HTR-8/SVneo (cell line): ENCODE results near the gene SIRPA.

ENCODE experiments used
- DNase-seq: peaks from one replicate; pipeline ENCODE4 v3.0.0; 2011; ENCODE audit warnings: low spot score, mixed read lengths; ENCODE audit not compliant: insufficient read length
- FAIRE-seq: peaks from 2 replicates; lab custom pipeline; 2011; peaks lifted over from hg19 to GRCh38; lab: Jason Lieb, UNC

The SIRPA gene

GRCh38 chr20:1867495-1868260 lies 27.5 kb upstream of the SIRPA start:
- DNase-seq (no peak), FAIRE-seq (no peak)

GRCh38 chr20:1868856-1869255 lies 26.4 kb upstream of the SIRPA start:
- FAIRE-seq, result no peak
- no peak for DNase-seq

- DNase-seq (no peak), FAIRE-seq (no peak)
These were observed 24.9 kb upstream of the SIRPA start for GRCh38 chr20:1870323-1870722.

GRCh38 chr20:1870792-1871550 lies 24.2 kb upstream of the SIRPA start:
- DNase-seq (no peak), FAIRE-seq (no peak)

GRCh38 chr20:1871807-1872458 lies 23.3 kb upstream of the SIRPA start:
- FAIRE-seq (no peak), DNase-seq (no peak)

- DNase-seq (no peak), FAIRE-seq (no peak)
These were observed 22.6 kb upstream of the SIRPA start for GRCh38 chr20:1872459-1873097.

- no peak for DNase-seq
- FAIRE-seq, result no peak
These were observed 20.6 kb upstream of the SIRPA start for GRCh38 chr20:1874450-1875182.

- DNase-seq (no peak), FAIRE-seq (no peak)
These were observed 20.0 kb upstream of the SIRPA start for GRCh38 chr20:1875183-1875554.

- DNase-seq (no peak), FAIRE-seq (no peak)
These were observed 19.4 kb upstream of the SIRPA start for GRCh38 chr20:1875762-1876161.

- FAIRE-seq, result no peak
- DNase-seq, result no peak
These were observed 18.8 kb upstream of the SIRPA start for GRCh38 chr20:1876217-1876921.

- peak; percentile 100 for FAIRE-seq
- peak; percentile 84 for DNase-seq
These were observed 18.1 kb upstream of the SIRPA start for GRCh38 chr20:1876975-1877608.

- DNase-seq, result no peak
- no peak for FAIRE-seq
These were observed 17.5 kb upstream of the SIRPA start for GRCh38 chr20:1877609-1878200.

GRCh38 chr20:1879369-1879768 lies 15.8 kb upstream of the SIRPA start:
- FAIRE-seq (no peak), DNase-seq (no peak)

- no peak for FAIRE-seq
- no peak for DNase-seq
These were observed 15.3 kb upstream of the SIRPA start for GRCh38 chr20:1879934-1880333.

- DNase-seq (no peak), FAIRE-seq (peak; percentile 28)
These were observed 14.5 kb upstream of the SIRPA start for GRCh38 chr20:1880529-1881239.

- no peak for FAIRE-seq
- no peak for DNase-seq
These were observed 13.9 kb upstream of the SIRPA start for GRCh38 chr20:1881240-1881835.

GRCh38 chr20:1882026-1882425 lies 13.2 kb upstream of the SIRPA start:
- DNase-seq (no peak), FAIRE-seq (no peak)

GRCh38 chr20:1883986-1884385 lies 11.2 kb upstream of the SIRPA start:
- DNase-seq (no peak), FAIRE-seq (no peak)
